Measurements from ENCODE around the gene ZNF629. TPM values are rescaled to one million over a fixed set of nuclear protein-coding genes. Genes with fewer than 3 reads are reported as not detected.

The ZNF629 gene
- polyA plus RNA-seq, 12 donors = 11.7 to 15.9 (median 14.0) TPM; not detected in 1

- no peak for DNase-seq
These were observed 18.3 kb downstream of the ZNF629 start for GRCh38 chr16:30768583-30769181.

GRCh38 chr16:30767767-30768465, 19.1 kb downstream of the ZNF629 start:
- DNase-seq = no peak

GRCh38 chr16:30766933-30767284, 20.1 kb downstream of the ZNF629 start:
- no peak for DNase-seq

GRCh38 chr16:30766206-30766932, 20.6 kb downstream of the ZNF629 start:
- DNase-seq = no peak

- DNase-seq = no peak
These were observed 22.1 kb downstream of the ZNF629 start for GRCh38 chr16:30764816-30765465.

- no peak for DNase-seq
These were observed 22.9 kb downstream of the ZNF629 start for GRCh38 chr16:30764086-30764485.

- no peak for DNase-seq
These were observed 23.8 kb downstream of the ZNF629 start for GRCh38 chr16:30762991-30763725.

- peak; percentile 99 for DNase-seq
These were observed 24.8 kb downstream of the ZNF629 start, which contains the start of the genes CFAP119 and RNF40 for GRCh38 chr16:30761928-30762902. CFAP119 (minus strand) TSS chr16:30762062; CDS start chr16:30761748, 314 bp downstream. RNF40 (plus strand) TSS chr16:30762322; CDS start chr16:30762546, 224 bp downstream.

- DNase-seq = no peak
These were observed 25.5 kb downstream of the ZNF629 start for GRCh38 chr16:30761427-30761927.

- no peak for DNase-seq
These were observed 26.2 kb downstream of the ZNF629 start for GRCh38 chr16:30760577-30761426.

- DNase-seq = no peak
These were observed 26.9 kb downstream of the ZNF629 start for GRCh38 chr16:30760001-30760559.

GRCh38 chr16:30758988-30759491, 28.0 kb downstream of the ZNF629 start:
- no peak for DNase-seq

- no peak for DNase-seq
These were observed 29.7 kb downstream of the ZNF629 start for GRCh38 chr16:30757316-30757715.

GRCh38 chr16:30756781-30757100, 30.3 kb downstream of the ZNF629 start:
- no peak for DNase-seq

- DNase-seq = no peak
These were observed 30.8 kb downstream of the ZNF629 start for GRCh38 chr16:30755955-30756780.

- no peak for DNase-seq
These were observed 33.4 kb downstream of the ZNF629 start for GRCh38 chr16:30753596-30753995.

GRCh38 chr16:30750876-30751465, 36.0 kb downstream of the ZNF629 start:
- DNase-seq = no peak
